NCI-H226 (cell line): ENCODE measurements around the gene EXOSC6.
"Not testable (repeated sequence)": the region's sequence is repeated elsewhere in the genome, so short reads cannot be mapped to it uniquely, and the experiment has no call there.

Experiments used
- DNase-seq: peaks from one replicate; pipeline ENCODE4 v3.0.0-alpha.2; 2015

EXOSC6 gene

GRCh38 chr16:70198230-70198629 lies 53.5 kb downstream of the EXOSC6 start:
- DNase-seq, result not testable (repeated sequence)

GRCh38 chr16:70197611-70198010 lies 54.1 kb downstream of the EXOSC6 start:
- not testable (repeated sequence) for DNase-seq
